Left lung (tissue), 10 donors: ENCODE data around the gene DIAPH2. TPM values are rescaled to one million over a fixed set of nuclear protein-coding genes. Genes with fewer than 3 reads are reported as not detected.

Source experiments
- ATAC-seq: fragments of 200-7000 bp; cut with Tn5 transposase; one replicate; pipeline ENCODE4 v1.9.1; 2020; ENCODE audit warnings: moderate library complexity
- DNase-seq, 4 donors: peaks; one replicate each; pipeline ENCODE4 v3.0.0-alpha.2; 2013 to 2020
- H3K27ac ChIP-seq, 2 donors: fragments of 200-600 bp; sonication (generic) in 1 of 2; one replicate each; pipeline versions ENCODE4 v1.5.0 to v1.8.0; 2020 to 2021
- H3K27me3 ChIP-seq, 2 donors: fragments of 200-600 bp; sonication (generic) in 1 of 2; one replicate each; pipeline versions ENCODE4 v1.5.0 to v1.8.0; 2020 to 2021
- H3K36me3 ChIP-seq, 2 donors: fragments of 200-600 bp; sonication (generic) in 1 of 2; one replicate each; pipeline versions ENCODE4 v1.5.0 to v1.8.0; 2020 to 2021
- H3K4me1 ChIP-seq, 2 donors: fragments of 200-600 bp; one replicate each; pipeline ENCODE4 v1.8.0; 2021
- H3K4me3 ChIP-seq, 2 donors: fragments of 200-600 bp; sonication (generic) in 1 of 2; one replicate each; pipeline versions ENCODE4 v1.5.0 to v1.8.0; 2020 to 2021; ENCODE audit warnings: mild to moderate bottlenecking in 1 of 2
- H3K9me3 ChIP-seq, 2 donors: fragments of 200-600 bp; sonication (generic) in 1 of 2; one replicate each; pipeline versions ENCODE4 v1.5.0 to v1.8.0; 2020 to 2021
- intact Hi-C, 2 donors: fragments of 100-400 bp; cut with DNase I; formaldehyde crosslinking; loops; one replicate each; pipeline versions ENCODE4 v1.11.2 to v1.14.2; 2022
- polyA plus RNA-seq, 6 donors: library from polyadenylated mRNA; unstranded; fragments of 120-200 nt; gene quantifications; one replicate each; pipeline ENCODE4 v1.2.1, GENCODE V29; 2013; ENCODE audit not compliant: insufficient read length in 6 of 6
- total RNA-seq, 2 donors: library from RNA; stranded (reverse); fragmentation: NEBNext Ultra II Directional; extraction: Animal tissue kit (Norgen Biotek cat#: 25700); gene quantifications; one replicate each; pipeline ENCODE4 v1.2.1, GENCODE V29; 2021
- TF ChIP-seq, protein P1 (sequence below), 2 donors: fragments of 200-600 bp; sonication (generic) in 1 of 2; IDR thresholded peaks; one replicate each; pipeline versions ENCODE4 v1.5.0 to v1.8.0; 2021; ENCODE audit warnings: antibody characterized with exemption in 2 of 2
- donor health status: DM: no; HTN: yes; CAD: no.
- donor health status: DM: no; HTN: no; CAD: no.

DIAPH2 gene
- total and polyA plus RNA-seq, 8 donors, result 14.6 to 34.1 (median 16.4) TPM

DNA sequence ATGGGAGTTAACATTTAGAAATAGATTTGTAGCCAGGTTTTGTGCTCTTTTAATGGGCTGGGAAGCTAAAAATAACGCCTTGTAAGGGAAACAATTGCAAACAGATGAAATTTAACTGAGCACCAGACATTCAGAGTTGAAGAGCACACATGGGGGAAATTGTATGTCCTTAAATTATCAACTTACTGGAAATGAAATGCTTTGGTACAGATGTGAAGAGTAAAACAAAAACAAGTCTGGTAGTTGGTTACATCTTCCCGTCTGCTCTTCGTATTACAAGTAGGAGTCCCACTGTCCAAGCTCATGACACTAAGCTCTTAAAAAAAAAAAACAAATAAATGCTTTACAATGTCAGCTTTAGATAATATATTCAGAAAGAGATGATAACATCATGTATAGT is 139.5 kb downstream of the DIAPH2 start:
- Histone ChIP-seq H3K27ac (no peak overlapping the region), H3K4me1 (no peaks in the 10 kb centered on the region), H3K9me3 (no peaks in the 10 kb centered on the region), H3K36me3 (no peaks in the 10 kb centered on the region), H3K4me3 (no peak overlapping the region), H3K27me3 (no peaks in the 10 kb centered on the region)
- TF ChIP-seq, protein P1, sequence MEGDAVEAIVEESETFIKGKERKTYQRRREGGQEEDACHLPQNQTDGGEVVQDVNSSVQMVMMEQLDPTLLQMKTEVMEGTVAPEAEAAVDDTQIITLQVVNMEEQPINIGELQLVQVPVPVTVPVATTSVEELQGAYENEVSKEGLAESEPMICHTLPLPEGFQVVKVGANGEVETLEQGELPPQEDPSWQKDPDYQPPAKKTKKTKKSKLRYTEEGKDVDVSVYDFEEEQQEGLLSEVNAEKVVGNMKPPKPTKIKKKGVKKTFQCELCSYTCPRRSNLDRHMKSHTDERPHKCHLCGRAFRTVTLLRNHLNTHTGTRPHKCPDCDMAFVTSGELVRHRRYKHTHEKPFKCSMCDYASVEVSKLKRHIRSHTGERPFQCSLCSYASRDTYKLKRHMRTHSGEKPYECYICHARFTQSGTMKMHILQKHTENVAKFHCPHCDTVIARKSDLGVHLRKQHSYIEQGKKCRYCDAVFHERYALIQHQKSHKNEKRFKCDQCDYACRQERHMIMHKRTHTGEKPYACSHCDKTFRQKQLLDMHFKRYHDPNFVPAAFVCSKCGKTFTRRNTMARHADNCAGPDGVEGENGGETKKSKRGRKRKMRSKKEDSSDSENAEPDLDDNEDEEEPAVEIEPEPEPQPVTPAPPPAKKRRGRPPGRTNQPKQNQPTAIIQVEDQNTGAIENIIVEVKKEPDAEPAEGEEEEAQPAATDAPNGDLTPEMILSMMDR (IDR thresholded peaks at IDR 0.05), result no peak
- no peak for DNase-seq
- intact Hi-C loops, result no loop called here
- no peak for ATAC-seq

DNA sequence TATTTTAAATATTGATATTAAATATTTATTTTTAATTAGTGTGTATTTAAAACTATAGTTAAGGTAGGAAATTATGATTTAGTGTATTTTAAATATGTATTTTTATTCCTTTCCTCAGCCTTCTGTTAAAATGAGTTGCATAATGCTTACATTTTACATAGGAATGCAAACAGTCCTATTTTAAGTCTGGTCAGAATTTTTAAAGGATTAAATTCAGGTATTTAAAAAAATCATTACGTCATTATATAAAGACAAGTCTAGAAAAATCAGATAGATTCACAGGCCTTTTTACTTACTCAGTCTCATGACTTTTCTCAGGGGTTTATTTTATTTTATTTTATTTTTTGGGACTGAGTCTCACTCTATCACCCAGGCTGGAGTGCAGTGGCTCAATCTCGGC is 148.7 kb downstream of the DIAPH2 start:
- Histone ChIP-seq H3K36me3 (no peaks in the 10 kb centered on the region), H3K4me3 (no peak overlapping the region), H3K9me3 (no peaks in the 10 kb centered on the region), H3K27ac (no peak overlapping the region), H3K4me1 (no peaks in the 10 kb centered on the region), H3K27me3 (no peaks in the 10 kb centered on the region)
- DNase-seq (no peak), ATAC-seq (no peak)
- TF ChIP-seq, protein P1 (IDR thresholded peaks at IDR 0.05), result no peak
- intact Hi-C loops, result no loop called here

DNA sequence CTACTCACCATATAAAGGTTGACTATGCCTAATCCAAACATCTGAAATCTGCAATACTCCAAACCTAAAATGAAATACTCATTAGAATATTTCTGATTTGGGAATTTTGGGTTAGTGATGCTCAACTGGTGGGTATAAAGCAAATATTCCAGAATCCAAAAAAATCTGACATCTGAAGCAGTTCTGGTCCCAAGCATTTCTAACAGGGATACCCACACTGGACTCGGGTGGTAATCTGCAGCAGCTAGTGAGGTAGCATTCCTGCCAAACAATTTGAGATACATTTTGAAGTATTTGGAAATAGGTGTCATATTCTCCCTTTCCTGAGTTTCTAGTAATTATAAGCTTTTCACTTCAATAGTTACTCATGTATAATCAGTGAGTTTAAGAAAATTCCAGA is 149.5 kb downstream of the DIAPH2 start:
- TF ChIP-seq, protein P1 (IDR thresholded peaks at IDR 0.05), result no peak
- Histone ChIP-seq H3K36me3 (no peaks in the 10 kb centered on the region), H3K27me3 (no peaks in the 10 kb centered on the region), H3K4me1 (no peaks in the 10 kb centered on the region), H3K27ac (no peak overlapping the region), H3K4me3 (no peak overlapping the region), H3K9me3 (no peaks in the 10 kb centered on the region)
- no peak for ATAC-seq
- intact Hi-C loops, result no loop called here
- no peak for DNase-seq

DNA sequence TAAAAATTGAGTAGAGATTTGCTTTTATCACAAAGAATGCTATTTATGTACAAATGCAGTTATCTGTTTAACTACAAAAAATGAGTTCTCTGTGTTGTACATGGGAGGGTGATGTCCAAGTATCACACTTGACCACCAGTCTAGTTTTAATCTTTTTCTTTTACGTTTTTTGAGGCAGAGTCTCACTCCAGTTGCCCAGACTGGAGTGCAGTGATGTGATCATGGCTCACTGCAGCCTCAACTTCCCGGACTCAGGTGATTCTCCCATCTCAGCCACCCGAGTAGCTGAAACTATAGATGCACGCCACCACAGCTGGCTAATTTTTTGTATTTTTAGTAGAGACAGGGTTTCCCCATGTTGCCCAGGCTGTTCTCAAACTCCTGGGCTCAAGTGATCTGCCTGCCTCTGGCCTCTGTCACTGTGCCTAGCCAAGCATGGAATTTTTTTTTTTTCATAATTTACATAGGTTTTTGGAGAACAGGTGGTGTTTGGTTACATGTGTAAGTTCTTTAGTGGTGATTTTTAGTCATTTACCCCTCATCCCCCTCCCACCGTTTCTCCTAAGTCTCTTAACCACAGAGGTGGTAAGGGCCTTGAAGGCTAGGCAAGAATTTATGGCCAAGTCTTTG is 151.1 kb downstream of the DIAPH2 start:
- H3K36me3 ChIP-seq, result no peaks in the 10 kb centered on the region
- H3K4me3 ChIP-seq, result no peak overlapping the region
- H3K27ac ChIP-seq, result no peak overlapping the region
- H3K9me3 ChIP-seq, result no peaks in the 10 kb centered on the region
- ATAC-seq (no peak), DNase-seq (no peak)
- H3K4me1 ChIP-seq, result no peaks in the 10 kb centered on the region
- intact Hi-C loops, result no loop called here
- TF ChIP-seq, protein P1 (IDR thresholded peaks at IDR 0.05), result no peak
- H3K27me3 ChIP-seq, result no peaks in the 10 kb centered on the region

DNA sequence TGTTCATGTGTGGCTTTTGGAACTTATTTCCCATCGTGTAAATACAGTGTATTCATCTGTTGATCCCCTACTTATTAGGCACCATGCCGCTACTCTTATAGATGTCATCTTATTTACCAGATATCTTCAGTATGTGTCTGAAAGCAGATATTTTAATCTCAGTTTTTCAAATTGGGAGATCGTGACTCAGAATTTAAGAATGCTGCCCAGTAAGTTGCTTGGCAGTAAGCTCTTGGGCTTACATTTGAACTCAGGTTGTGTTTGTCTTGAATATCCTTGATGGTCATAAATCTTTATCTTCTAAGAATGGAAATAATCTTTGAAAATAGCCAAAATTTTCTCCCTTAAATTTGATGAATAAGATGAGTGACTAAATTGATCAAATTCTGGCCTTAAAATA is 153.2 kb downstream of the DIAPH2 start:
- no peaks in the 10 kb centered on the region for H3K9me3 ChIP-seq
- no peaks in the 10 kb centered on the region for H3K36me3 ChIP-seq
- H3K4me3 ChIP-seq, result no peak overlapping the region
- H3K27ac ChIP-seq, result no peak overlapping the region
- ATAC-seq (no peak), DNase-seq (no peak)
- TF ChIP-seq, protein P1 (IDR thresholded peaks at IDR 0.05), result no peak
- intact Hi-C loops, result no loop called here
- H3K4me1 ChIP-seq, result no peaks in the 10 kb centered on the region
- H3K27me3 ChIP-seq, result no peaks in the 10 kb centered on the region
